ENCODE data around the gene FOXK2.

The FOXK2 gene

GRCh38 chr17:82605939-82606600, 86.5 kb downstream of the FOXK2 start:
- no peak for DNase-seq (ENCODE audit: low read depth, low spot score)

GRCh38 chr17:82608816-82609215, 89.3 kb downstream of the FOXK2 start:
- no peak for DNase-seq (ENCODE audit: low read depth, low spot score)

- DNase-seq (ENCODE audit: low read depth, low spot score): no peak
These were observed 90.1 kb downstream of the FOXK2 start for GRCh38 chr17:82609655-82610054.

GRCh38 chr17:82611140-82612058, 91.9 kb downstream of the FOXK2 start:
- DNase-seq (ENCODE audit: low read depth, low spot score): no peak

- no peak for DNase-seq (ENCODE audit: low read depth, low spot score)
These were observed 94.0 kb downstream of the FOXK2 start for GRCh38 chr17:82613283-82614094.

GRCh38 chr17:82614095-82614631, 94.6 kb downstream of the FOXK2 start:
- no peak for DNase-seq (ENCODE audit: low read depth, low spot score)

GRCh38 chr17:82615084-82616020, 95.8 kb downstream of the FOXK2 start:
- no peak for DNase-seq (ENCODE audit: low read depth, low spot score)

- no peak for DNase-seq (ENCODE audit: low read depth, low spot score)
These were observed 96.6 kb downstream of the FOXK2 start for GRCh38 chr17:82616021-82616711.

GRCh38 chr17:82619211-82619610, 99.7 kb downstream of the FOXK2 start:
- DNase-seq (ENCODE audit: low read depth, low spot score): no peak

GRCh38 chr17:82619641-82620040, 100.1 kb downstream of the FOXK2 start:
- no peak for DNase-seq (ENCODE audit: low read depth, low spot score)

GRCh38 chr17:82623707-82624106, 104.2 kb downstream of the FOXK2 start:
- DNase-seq (ENCODE audit: low read depth, low spot score): no peak

- DNase-seq (ENCODE audit: low read depth, low spot score): no peak
These were observed 107.9 kb downstream of the FOXK2 start for GRCh38 chr17:82627405-82627804.

GRCh38 chr17:82629748-82630147, 110.2 kb downstream of the FOXK2 start:
- DNase-seq (ENCODE audit: low read depth, low spot score): no peak

GRCh38 chr17:82630212-82630611, 110.7 kb downstream of the FOXK2 start:
- DNase-seq (ENCODE audit: low read depth, low spot score): no peak

GRCh38 chr17:82631544-82631943, 112.0 kb downstream of the FOXK2 start:
- no peak for DNase-seq (ENCODE audit: low read depth, low spot score)

- no peak for DNase-seq (ENCODE audit: low read depth, low spot score)
These were observed 112.9 kb downstream of the FOXK2 start for GRCh38 chr17:82632451-82632850.

GRCh38 chr17:82633343-82633742, 113.8 kb downstream of the FOXK2 start:
- no peak for DNase-seq (ENCODE audit: low read depth, low spot score)

GRCh38 chr17:82636626-82637598, 117.4 kb downstream of the FOXK2 start:
- DNase-seq (ENCODE audit: low read depth, low spot score): no peak
